Endodermal cell (in vitro differentiated cells): ENCODE results near the gene TRIP12. TPM values are rescaled to one million over a fixed set of nuclear protein-coding genes. Genes with fewer than 3 reads are reported as not detected.

Source experiments
- DNase-seq: peaks from one replicate; pipeline ENCODE4 v3.0.0-alpha.2; 2017
- H3K27ac ChIP-seq: 2 replicates; pipeline ENCODE4 v1.5.1; 2013; ENCODE audit warnings: mild to moderate bottlenecking, low read depth, low read length, moderate library complexity
- H3K27me3 ChIP-seq: 2 replicates; pipeline ENCODE4 v1.6.1; 2013; ENCODE audit warnings: mild to moderate bottlenecking, low read length, moderate library complexity; ENCODE audit not compliant: insufficient read depth, control insufficient read depth, poor library complexity, severe bottlenecking
- H3K36me3 ChIP-seq: 2 replicates; pipeline ENCODE4 v1.7.0; 2013; ENCODE audit warnings: mild to moderate bottlenecking, low read length, moderate library complexity; ENCODE audit not compliant: control insufficient read depth, insufficient read depth
- H3K4me1 ChIP-seq: one replicate; pipeline ENCODE4 v1.7.0; 2013; ENCODE audit warnings: low read length; ENCODE audit not compliant: control insufficient read depth, insufficient read depth
- H3K4me3 ChIP-seq: 2 replicates; pipeline ENCODE4 v1.5.1; 2013; ENCODE audit warnings: mild to moderate bottlenecking, low read length, moderate library complexity
- H3K9ac ChIP-seq: 2 replicates; pipeline ENCODE4 v1.6.1; 2013; ENCODE audit warnings: mild to moderate bottlenecking, low read length, moderate library complexity; ENCODE audit not compliant: poor library complexity, severe bottlenecking; ENCODE audit errors: extremely low read depth
- H3K9me3 ChIP-seq: 2 replicates; pipeline ENCODE4 v1.6.1; 2013; ENCODE audit warnings: mild to moderate bottlenecking, low read length, moderate library complexity; ENCODE audit not compliant: control insufficient read depth
- H3K27ac Mint-ChIP-seq: 2 replicates; pipeline ENCODE4 v1.8.0; 2020; ENCODE audit warnings: mixed read lengths
- H3K27me3 Mint-ChIP-seq: 2 replicates; pipeline ENCODE4 v1.8.0; 2021; ENCODE audit warnings: mild to moderate bottlenecking, mixed read lengths; ENCODE audit not compliant: insufficient read depth
- H3K36me3 Mint-ChIP-seq: 2 replicates; pipeline ENCODE4 v1.8.0; 2020; ENCODE audit warnings: low read depth, mixed read lengths
- H3K4me1 Mint-ChIP-seq: 2 replicates; pipeline ENCODE4 v1.8.0; 2020; ENCODE audit warnings: mixed read lengths
- H3K4me3 Mint-ChIP-seq: 2 replicates; pipeline ENCODE4 v1.8.0; 2020; ENCODE audit warnings: mild to moderate bottlenecking, moderate library complexity, mixed read lengths
- H3K9me3 Mint-ChIP-seq: 2 replicates; pipeline ENCODE4 v1.8.0; 2020; ENCODE audit warnings: mild to moderate bottlenecking, mixed read lengths
- WGBS, 2 experiments: methylation state at CpG; one replicate each; pipeline versions ENCODE4 v1.1.5 to v1.1.7; 2013; ENCODE audit warnings: missing lambda C conversion rate in 2 of 2, mixed read lengths in 1 of 2; ENCODE audit not compliant: insufficient coverage in 1 of 2, insufficient read length in 1 of 2; 5-methylcytosine and 5-hydroxymethylcytosine counted together
- total RNA-seq, 2 donors: library from RNA; stranded (reverse); fragmentation: NEBNext Ultra II Directional in 1 of 2; extraction: Animal tissue kit (Norgen Biotek cat#: 25700) in 1 of 2; gene quantifications; 2 replicates in 1 of 2; 3 replicates in 1 of 2; pipeline ENCODE4 v1.2.1, GENCODE V29; 2021
- TF ChIP-seq, protein P1 (sequence below): fragments of 200-600 bp; sonication (generic); conservative IDR thresholded peaks from 2 replicates; pipeline ENCODE4 v1.5.0; 2021; ENCODE audit warnings: antibody characterized with exemption, mild to moderate bottlenecking

Gene TRIP12
- total RNA-seq, 2 donors from 2014 or later = 177 to 229 TPM

DNA sequence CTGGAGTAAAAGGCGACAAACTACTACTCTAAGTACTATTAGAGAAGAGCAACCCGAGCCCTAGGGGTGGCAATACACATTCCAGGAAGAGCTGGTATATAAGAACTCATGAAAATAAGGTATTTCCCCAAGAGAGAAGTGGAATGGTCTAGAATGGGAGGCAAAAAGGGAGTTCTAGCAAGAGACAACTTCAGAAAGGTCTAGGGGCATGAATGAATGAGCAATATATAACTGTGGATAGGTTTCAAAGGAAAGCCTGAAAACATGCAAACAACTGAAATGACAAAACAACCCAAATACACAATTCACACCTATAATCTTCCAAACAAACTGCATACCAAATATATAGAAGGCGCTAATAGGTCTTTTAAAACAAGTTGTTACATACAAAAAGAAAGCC lies 22.2 kb downstream of the TRIP12 start:
- H3K9me3 Mint-ChIP-seq = no peaks in the 10 kb centered on the region
- WGBS, 2 experiments = 88 to 100% methylated on average over 1 to 3 of the region's 3 CpGs
- peaks cover 10% of the 10 kb centered on the region for H3K36me3 Mint-ChIP-seq
- no peaks in the 10 kb centered on the region for H3K27me3 ChIP-seq
- peaks cover 5% of the 10 kb centered on the region for H3K4me1 ChIP-seq
- no peak overlapping the region for H3K27ac ChIP-seq
- H3K36me3 ChIP-seq = peaks cover 37% of the 10 kb centered on the region
- no peak overlapping the region for H3K9ac ChIP-seq
- no peak overlapping the region for H3K4me3 ChIP-seq
- H3K27me3 Mint-ChIP-seq = no peaks in the 10 kb centered on the region
- peaks cover 35% of the 10 kb centered on the region for H3K4me1 Mint-ChIP-seq
- TF ChIP-seq, protein P1, sequence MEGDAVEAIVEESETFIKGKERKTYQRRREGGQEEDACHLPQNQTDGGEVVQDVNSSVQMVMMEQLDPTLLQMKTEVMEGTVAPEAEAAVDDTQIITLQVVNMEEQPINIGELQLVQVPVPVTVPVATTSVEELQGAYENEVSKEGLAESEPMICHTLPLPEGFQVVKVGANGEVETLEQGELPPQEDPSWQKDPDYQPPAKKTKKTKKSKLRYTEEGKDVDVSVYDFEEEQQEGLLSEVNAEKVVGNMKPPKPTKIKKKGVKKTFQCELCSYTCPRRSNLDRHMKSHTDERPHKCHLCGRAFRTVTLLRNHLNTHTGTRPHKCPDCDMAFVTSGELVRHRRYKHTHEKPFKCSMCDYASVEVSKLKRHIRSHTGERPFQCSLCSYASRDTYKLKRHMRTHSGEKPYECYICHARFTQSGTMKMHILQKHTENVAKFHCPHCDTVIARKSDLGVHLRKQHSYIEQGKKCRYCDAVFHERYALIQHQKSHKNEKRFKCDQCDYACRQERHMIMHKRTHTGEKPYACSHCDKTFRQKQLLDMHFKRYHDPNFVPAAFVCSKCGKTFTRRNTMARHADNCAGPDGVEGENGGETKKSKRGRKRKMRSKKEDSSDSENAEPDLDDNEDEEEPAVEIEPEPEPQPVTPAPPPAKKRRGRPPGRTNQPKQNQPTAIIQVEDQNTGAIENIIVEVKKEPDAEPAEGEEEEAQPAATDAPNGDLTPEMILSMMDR = no peak
- H3K27ac Mint-ChIP-seq = no peak overlapping the region
- H3K4me3 Mint-ChIP-seq = no peak overlapping the region
- no peak for DNase-seq
- no peaks in the 10 kb centered on the region for H3K9me3 ChIP-seq

DNA sequence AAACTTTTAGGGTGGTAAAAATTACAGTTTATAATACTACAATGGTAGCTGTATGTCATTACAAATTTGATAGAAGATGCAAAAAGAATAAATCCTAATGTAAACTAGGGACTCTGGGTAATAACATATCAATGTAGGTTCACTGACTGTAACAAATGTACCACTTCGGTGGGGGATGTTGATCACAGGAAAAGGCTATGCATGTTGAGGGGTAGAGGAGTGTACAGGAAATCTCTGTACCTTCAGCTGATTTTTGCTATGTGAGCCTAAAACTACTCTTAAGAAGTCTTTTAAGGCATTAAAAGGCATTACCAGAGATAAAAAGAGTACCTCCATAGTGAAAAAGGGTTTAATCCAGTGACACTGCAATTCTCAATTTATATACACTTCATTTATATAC lies 25.0 kb downstream of the TRIP12 start:
- Histone ChIP-seq H3K9ac (no peak overlapping the region), H3K9me3 (no peaks in the 10 kb centered on the region), H3K27ac (no peak overlapping the region), H3K4me1 (peaks cover 5% of the 10 kb centered on the region), H3K36me3 (peaks cover 21% of the 10 kb centered on the region), H3K4me3 (no peak overlapping the region), H3K27me3 (no peaks in the 10 kb centered on the region)
- TF ChIP-seq, protein P1 = no peak
- WGBS, 2 experiments = 97 to 100% methylated on average over 1 of the region's 1 CpG
- Mint-ChIP-seq H3K27me3 (no peaks in the 10 kb centered on the region), H3K36me3 (peaks cover 8% of the 10 kb centered on the region), H3K9me3 (no peaks in the 10 kb centered on the region), H3K27ac (no peak overlapping the region), H3K4me1 (peaks cover 24% of the 10 kb centered on the region), H3K4me3 (no peak overlapping the region)
- no peak for DNase-seq

DNA sequence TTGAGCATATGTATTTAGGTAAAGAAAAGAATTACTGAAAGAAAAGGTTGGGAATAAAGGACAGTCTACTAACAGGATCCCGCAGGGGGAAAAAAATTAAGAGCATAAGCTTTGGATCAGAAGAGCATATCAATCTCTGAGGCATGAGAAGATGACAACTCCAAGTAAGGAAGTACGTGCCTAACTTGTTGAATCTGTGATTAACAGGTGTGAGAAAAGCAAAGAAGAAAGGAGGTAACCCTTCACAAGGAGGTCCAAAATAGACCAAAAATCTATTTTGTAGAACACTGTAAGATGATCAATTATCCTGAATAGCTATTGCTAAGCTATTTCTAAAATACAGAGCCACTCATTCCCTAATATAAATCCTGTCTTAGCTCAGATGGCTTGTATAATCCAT lies 32.8 kb downstream of the TRIP12 start:
- Mint-ChIP-seq H3K27ac (no peak overlapping the region), H3K4me3 (no peak overlapping the region), H3K27me3 (no peaks in the 10 kb centered on the region), H3K4me1 (peaks cover 22% of the 10 kb centered on the region), H3K36me3 (peaks cover 4% of the 10 kb centered on the region), H3K9me3 (no peaks in the 10 kb centered on the region)
- H3K9me3 ChIP-seq = no peaks in the 10 kb centered on the region
- DNase-seq = no peak
- H3K4me1 ChIP-seq = no peaks in the 10 kb centered on the region
- H3K9ac ChIP-seq = no peak overlapping the region
- TF ChIP-seq, protein P1 = no peak
- H3K27ac ChIP-seq = no peak overlapping the region
- no peak overlapping the region for H3K4me3 ChIP-seq
- 91% methylated on average over 2 of the region's 2 CpGs; no CpG with 5 or more reads in 1 of the 2 experiments for WGBS, 2 experiments
- no peaks in the 10 kb centered on the region for H3K27me3 ChIP-seq
- peaks cover 20% of the 10 kb centered on the region for H3K36me3 ChIP-seq
